GM23338 (cell line): ENCODE results near the gene HNRNPC. TPM values are rescaled to one million over a fixed set of nuclear protein-coding genes. Genes with fewer than 3 reads are reported as not detected.

Source experiments
- ATAC-seq: fragments of 200-7000 bp; cut with Tn5 transposase; 3 replicates; pipeline ENCODE4 v1.9.1; 2020
- DNase-seq: peaks from one replicate; pipeline ENCODE4 v3.0.0-alpha.2; 2015; ENCODE audit warnings: low spot score
- H2AFZ ChIP-seq: fragments of 200-600 bp; sonication (generic); 2 replicates; pipeline ENCODE4 v1.8.0; 2016; ENCODE audit warnings: antibody characterized with exemption, mild to moderate bottlenecking, moderate library complexity
- H3F3A ChIP-seq: fragments of 200-600 bp; sonication (generic); replicated peaks from 2 replicates; pipeline ENCODE4 v1.8.0; 2017; ENCODE audit warnings: antibody characterized with exemption, mixed run types, low read depth
- H3K27ac ChIP-seq: fragments of 200-600 bp; sonication (generic); 2 replicates; pipeline ENCODE4 v1.6.1; 2016; ENCODE audit warnings: low read depth
- H3K27me3 ChIP-seq: fragments of 200-600 bp; sonication (generic); 2 replicates; pipeline ENCODE4 v1.8.0; 2016; ENCODE audit warnings: mild to moderate bottlenecking, mixed run types, moderate library complexity; ENCODE audit not compliant: insufficient read depth
- H3K36me3 ChIP-seq: fragments of 200-600 bp; sonication (generic); 2 replicates; pipeline ENCODE4 v1.8.0; 2016; ENCODE audit warnings: mild to moderate bottlenecking; ENCODE audit not compliant: insufficient read depth
- H3K4me1 ChIP-seq: fragments of 200-600 bp; sonication (generic); 2 replicates; pipeline ENCODE4 v1.8.0; 2016; ENCODE audit warnings: mild to moderate bottlenecking, moderate library complexity; ENCODE audit not compliant: insufficient read depth
- H3K4me2 ChIP-seq: fragments of 200-600 bp; sonication (generic); 2 replicates; pipeline ENCODE4 v1.7.1; 2017; ENCODE audit warnings: mixed run types
- H3K4me3 ChIP-seq: fragments of 200-600 bp; sonication (generic); 2 replicates; pipeline ENCODE4 v1.6.1; 2016; ENCODE audit warnings: mixed run types
- H3K79me2 ChIP-seq: fragments of 200-600 bp; sonication (generic); replicated peaks from 2 replicates; pipeline ENCODE4 v1.8.0; 2017; ENCODE audit warnings: mild to moderate bottlenecking; ENCODE audit not compliant: insufficient read depth
- H3K9me2 ChIP-seq: fragments of 200-600 bp; sonication (generic); 2 replicates; pipeline ENCODE4 v1.8.0; 2017; ENCODE audit not compliant: insufficient read depth
- H4K20me1 ChIP-seq: fragments of 200-600 bp; sonication (generic); replicated peaks from 2 replicates; pipeline ENCODE4 v1.8.0; 2017; ENCODE audit warnings: mild to moderate bottlenecking; ENCODE audit not compliant: insufficient read depth
- H3K27ac Mint-ChIP-seq: 2 replicates; pipeline ENCODE4 v1.8.0; 2020; ENCODE audit warnings: inconsistent platforms, mild to moderate bottlenecking, moderate library complexity, mixed read lengths
- H3K27me3 Mint-ChIP-seq: 3 replicates; pipeline ENCODE4 v1.8.0; 2022; ENCODE audit warnings: low read depth, mild to moderate bottlenecking, moderate library complexity, mixed read lengths, inconsistent platforms; ENCODE audit not compliant: insufficient read depth, poor library complexity
- H3K36me3 Mint-ChIP-seq: 3 replicates; pipeline ENCODE4 v1.8.0; 2021; ENCODE audit warnings: low read depth, mild to moderate bottlenecking, inconsistent platforms, moderate library complexity, mixed read lengths
- H3K4me1 Mint-ChIP-seq: 3 replicates; pipeline ENCODE4 v1.8.0; 2020; ENCODE audit warnings: mild to moderate bottlenecking, inconsistent platforms, mixed read lengths
- H3K4me3 Mint-ChIP-seq: 3 replicates; pipeline ENCODE4 v1.8.0; 2021; ENCODE audit warnings: moderate library complexity, mild to moderate bottlenecking, inconsistent platforms, mixed read lengths
- H3K9me3 Mint-ChIP-seq: 3 replicates; pipeline ENCODE4 v1.8.0; 2020; ENCODE audit warnings: moderate library complexity, mild to moderate bottlenecking, inconsistent platforms, mixed read lengths
- CREB1 ChIP-seq: fragments of 250-450 bp; sonication (Bioruptor Pico); IDR thresholded peaks from 2 replicates; pipeline ENCODE4 v1.5.0; 2020; ENCODE audit warnings: low read depth, mild to moderate bottlenecking, moderate library complexity
- CTCF ChIP-seq, 2 experiments: fragments of 200-600 bp in 1 of 2; sonication (generic) in 1 of 2; conservative IDR thresholded peaks; 2 replicates each; pipeline versions ENCODE4 v1.5.1 to v1.6.1; 2016 to 2017; ENCODE audit warnings: antibody characterized with exemption in 2 of 2, low read depth in 2 of 2, mild to moderate bottlenecking in 2 of 2, moderate library complexity in 1 of 2
- EZH2 ChIP-seq: fragments of 200-600 bp; sonication (generic); IDR thresholded peaks from one replicate; pipeline ENCODE4 v1.8.0; 2017; ENCODE audit warnings: antibody characterized with exemption, mild to moderate bottlenecking, low read depth; ENCODE audit not compliant: unreplicated experiment
- EZH2phosphoT487 ChIP-seq: fragments of 200-600 bp; sonication (generic); IDR thresholded peaks from one replicate; pipeline ENCODE4 v1.8.1; 2018; ENCODE audit warnings: antibody characterized with exemption; ENCODE audit not compliant: unreplicated experiment
- JUNB ChIP-seq: IDR thresholded peaks from one replicate; pipeline ENCODE4 v1.6.1; 2016; ENCODE audit warnings: antibody characterized with exemption; ENCODE audit not compliant: unreplicated experiment
- POLR2AphosphoS5 ChIP-seq: IDR thresholded peaks from 2 replicates; pipeline ENCODE4 v1.6.1; 2016; ENCODE audit warnings: antibody characterized with exemption, low read depth
- REST ChIP-seq: IDR thresholded peaks from one replicate; pipeline ENCODE4 v1.6.1; 2018; ENCODE audit warnings: antibody characterized with exemption; ENCODE audit not compliant: unreplicated experiment
- ZNF114 ChIP-seq: fragments of 250-450 bp; sonication (Bioruptor Pico); IDR thresholded peaks from 2 replicates; pipeline ENCODE4 v1.5.0; 2020; ENCODE audit warnings: mild to moderate bottlenecking, moderate library complexity
- ZNF331 ChIP-seq: fragments of 250-450 bp; sonication (Bioruptor Pico); IDR thresholded peaks from 2 replicates; pipeline ENCODE4 v1.5.0; 2020; ENCODE audit warnings: low read depth, mild to moderate bottlenecking, moderate library complexity
- polyA plus RNA-seq: library from polyadenylated mRNA; unstranded; fragments of >200 nt; fragmentation: Nextera tagmentation; extraction: Ambion mirVana; gene quantifications from 2 replicates; pipeline ENCODE4 v1.2.1, GENCODE V29; 2016
- total RNA-seq: library from RNA; depleted of rRNA; stranded (reverse); fragments of >200 nt; shearing (Covaris generic); gene quantifications from 2 replicates; pipeline ENCODE4 v1.2.3, GENCODE V29; 2014
- TF ChIP-seq, protein P1 (sequence below): IDR thresholded peaks from 2 replicates; pipeline ENCODE4 v1.6.1; 2016; ENCODE audit warnings: antibody characterized with exemption

HNRNPC gene
- total and polyA plus RNA-seq, 2 experiments from 2014 or later, result 1,259 to 1,296 TPM

- TF ChIP-seq ZNF331 (no peak), CTCF (conservative IDR thresholded peaks at IDR 0.05; ENCODE audit: low read depth in 2 of 2) (no peak)
Observed at GRCh38 chr14:21263284-21264024, 5.8 kb downstream of the HNRNPC start (continued).

DNA sequence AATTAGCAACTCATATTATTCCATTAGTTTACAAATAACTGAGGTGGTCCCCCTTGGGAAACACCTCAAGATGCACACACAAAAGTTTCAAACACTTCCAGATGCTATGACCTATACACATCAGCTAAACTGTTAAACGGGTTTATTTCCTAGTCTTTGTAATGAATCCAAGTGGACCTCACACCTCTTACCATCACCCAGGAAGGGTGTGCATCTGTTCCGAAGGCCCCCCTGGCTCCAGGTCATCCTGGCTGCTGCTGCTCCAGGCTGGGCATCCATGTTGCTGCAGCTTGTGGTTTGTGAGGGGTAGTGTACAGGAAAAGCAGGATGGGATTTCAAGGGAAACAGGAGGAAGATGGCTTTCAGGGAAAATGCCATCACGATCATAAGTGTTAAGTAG lies 6.8 kb downstream of the HNRNPC start:
- H3K9me2 ChIP-seq, result no peaks in the 10 kb centered on the region
- Mint-ChIP-seq H3K4me3 (peak overlapping the region; percentile 100), H3K36me3 (peaks cover 97% of the 10 kb centered on the region), H3K4me1 (peaks cover 72% of the 10 kb centered on the region), H3K27me3 (peaks cover 9% of the 10 kb centered on the region), H3K27ac (peak overlapping the region; percentile 56), H3K9me3 (no peaks in the 10 kb centered on the region)
- ATAC-seq (no peak), DNase-seq (no peak)
- peak overlapping the region; percentile 40 for H3K4me2 ChIP-seq
- peak overlapping the region; percentile 24; the same call in 1 of the 2 replicates for H3K4me3 ChIP-seq
- H2AFZ ChIP-seq, result no peak overlapping the region
- H3F3A ChIP-seq, result peaks cover 18% of the 10 kb centered on the region
- H3K4me1 ChIP-seq, result peaks cover 43% of the 10 kb centered on the region
- peaks cover 67% of the 10 kb centered on the region for H3K36me3 ChIP-seq
- H3K27me3 ChIP-seq, result no peaks in the 10 kb centered on the region
- H3K27ac ChIP-seq, result no peak overlapping the region; the same call in 1 of the 2 replicates
- H3K79me2 ChIP-seq, result peaks cover 100% of the 10 kb centered on the region
- H4K20me1 ChIP-seq, result peaks cover 87% of the 10 kb centered on the region
- TF ChIP-seq, protein P1, sequence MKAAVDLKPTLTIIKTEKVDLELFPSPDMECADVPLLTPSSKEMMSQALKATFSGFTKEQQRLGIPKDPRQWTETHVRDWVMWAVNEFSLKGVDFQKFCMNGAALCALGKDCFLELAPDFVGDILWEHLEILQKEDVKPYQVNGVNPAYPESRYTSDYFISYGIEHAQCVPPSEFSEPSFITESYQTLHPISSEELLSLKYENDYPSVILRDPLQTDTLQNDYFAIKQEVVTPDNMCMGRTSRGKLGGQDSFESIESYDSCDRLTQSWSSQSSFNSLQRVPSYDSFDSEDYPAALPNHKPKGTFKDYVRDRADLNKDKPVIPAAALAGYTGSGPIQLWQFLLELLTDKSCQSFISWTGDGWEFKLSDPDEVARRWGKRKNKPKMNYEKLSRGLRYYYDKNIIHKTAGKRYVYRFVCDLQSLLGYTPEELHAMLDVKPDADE, result no peak
- no peak for TF ChIP-seq ZNF331
- no peak for TF ChIP-seq EZH2phosphoT487
- no peak for TF ChIP-seq JUNB
- no peak for TF ChIP-seq CREB1
- TF ChIP-seq POLR2AphosphoS5, result no peak
- TF ChIP-seq EZH2, result no peak
- TF ChIP-seq ZNF114 (CRISPR knock-in tag), result no peak
- TF ChIP-seq CTCF (conservative IDR thresholded peaks at IDR 0.05; ENCODE audit: low read depth in 2 of 2), result no peak
- no peak for TF ChIP-seq REST
